ENCODE data around the gene DROSHA. TPM values are rescaled to one million over a fixed set of nuclear protein-coding genes. Genes with fewer than 3 reads are reported as not detected.

Gene DROSHA
- total and polyA plus RNA-seq, 2 donors (not counting 3 experiments of a cell fraction or from before 2014, with no cell fraction given): 49.1 to 96.4 TPM

GRCh38 chr5:31392061-31392460 lies 139.8 kb downstream of the DROSHA start:
- no peaks in the 10 kb centered on the region for H3K9me1 ChIP-seq (replicated peaks; ENCODE audit: control insufficient read depth, extremely low read depth, insufficient read depth, low read length)
- H3K4me2 ChIP-seq (ENCODE audit: insufficient read depth, low read length): no peak overlapping the region
- no peaks in the 10 kb centered on the region for H3K36me3 ChIP-seq (ENCODE audit: control insufficient read depth in 2 of 2, extremely low read depth in 1 of 2, insufficient read depth in 2 of 2, low read length in 2 of 2)
- no peaks in the 10 kb centered on the region for H3K27me3 ChIP-seq (ENCODE audit: control insufficient read depth in 2 of 2, insufficient read depth in 2 of 2, low read length in 2 of 2)
- H3K4me3 ChIP-seq (replicated peaks in 1 of 3; ENCODE audit: insufficient read depth in 1 of 3, low read depth in 1 of 3, low read length in 3 of 3): no peak overlapping the region
- POLR2A ChIA-PET: no interaction called here
- intact Hi-C loops (cut with micrococcal nuclease): no loop called here
- no peaks in the 10 kb centered on the region for H3K9me3 ChIP-seq (replicated peaks; ENCODE audit: control insufficient read depth, insufficient read depth, low read length)
- no peak overlapping the region for H2AFZ ChIP-seq (ENCODE audit: low read depth, low read length)
- H3K4me1 ChIP-seq (ENCODE audit: control insufficient read depth, extremely low read depth, insufficient read depth, low read length): no peaks in the 10 kb centered on the region
- dilution Hi-C loops (cut with MboI; ENCODE audit: extremely low pct_ligation_motif_present, low sequenced_read_pairs): no loop called here
- no peak overlapping the region for H3K9ac ChIP-seq (replicated peaks; ENCODE audit: extremely low read depth, insufficient read depth, low read length)
- no peaks in the 10 kb centered on the region for H3K79me2 ChIP-seq (ENCODE audit: control insufficient read depth, insufficient read depth, low read length)
- no peak for FAIRE-seq
- TF ChIP-seq FOS (IDR thresholded peaks at IDR 0.05; ENCODE audit: borderline replicate concordance, insufficient read depth, low read length) (no peak), POLR2A (IDR thresholded peaks at IDR 0.05; ENCODE audit: low read depth, low read length) (no peak), CTCF (IDR thresholded peaks at IDR 0.05; ENCODE audit: extremely low read depth in 1 of 2, insufficient read depth in 1 of 2, low read depth in 1 of 2, low read length in 2 of 2) (no peak), MAX (IDR thresholded peaks at IDR 0.05; ENCODE audit: insufficient read depth, insufficient read length) (no peak), MYC (IDR thresholded peaks at IDR 0.05; ENCODE audit: low read depth, low read length) (no peak), JUN (IDR thresholded peaks at IDR 0.05; ENCODE audit: borderline replicate concordance, insufficient read depth, insufficient read length, low read depth) (no peak), GATA2 (IDR thresholded peaks at IDR 0.05; ENCODE audit: insufficient read depth, insufficient read length, low read depth, low read length) (no peak), EZH2 (IDR thresholded peaks at IDR 0.05; ENCODE audit: borderline replicate concordance, low read depth, low read length, severe bottlenecking) (no peak), POLR2AphosphoS5 (IDR thresholded peaks at IDR 0.05; ENCODE audit: insufficient read depth, low read depth, low read length) (no peak)
- CTCF ChIA-PET: no interaction called here
- no peak for DNase-seq (ENCODE audit: low read depth, low spot score)
- no peaks in the 10 kb centered on the region for H4K20me1 ChIP-seq (replicated peaks; ENCODE audit: control insufficient read depth, extremely low read depth, insufficient read depth, low read length)
- no peak overlapping the region for H3K27ac ChIP-seq (ENCODE audit: insufficient read depth, low read depth, low read length)
- BruUV-seq (replicated peaks): no TSS peak

Measured in endothelial cell of umbilical vein (primary cell).